NCI-H460 (cell line): Measurements from ENCODE around the gene SLC9A9. TPM values are rescaled to one million over a fixed set of nuclear protein-coding genes. Genes with fewer than 3 reads are reported as not detected.

Source experiments
- DNase-seq: peaks from one replicate; pipeline ENCODE4 v3.0.0-alpha.2; 2016; ENCODE audit warnings: low read depth; ENCODE audit errors: extremely low read depth
- total RNA-seq: library from RNA; depleted of rRNA; stranded (reverse); fragments of >200 nt; shearing (Covaris generic); gene quantifications from 2 replicates; pipeline ENCODE4 v1.2.3, GENCODE V29; 2014

The SLC9A9 gene
- total RNA-seq, 1 experiment from 2014 or later: 1.1 TPM

DNA sequence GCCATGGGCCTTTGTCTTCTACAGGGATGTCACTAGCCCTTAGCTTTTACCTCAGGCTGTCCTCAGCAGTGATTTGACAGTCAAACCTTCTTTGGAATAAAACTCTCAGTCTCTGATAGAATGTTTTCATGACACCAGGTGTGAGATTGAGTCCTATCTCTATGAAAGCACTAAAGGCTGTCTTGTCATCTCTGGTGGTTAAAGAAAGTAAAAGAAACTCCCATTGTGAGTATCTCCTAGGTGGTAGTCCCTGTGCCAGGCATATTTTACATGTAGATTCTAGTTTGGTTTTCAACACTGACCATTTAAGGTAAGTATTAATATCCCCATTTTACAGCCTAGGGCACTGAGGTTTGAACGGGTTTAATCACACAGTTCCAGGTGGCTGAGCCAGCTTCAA is 368.5 kb downstream of the SLC9A9 start:
- DNase-seq: no peak

GRCh38 chr3:143478115-143478693 is 370.1 kb downstream of the SLC9A9 start:
- DNase-seq: no peak

- DNase-seq: no peak
Measured at GRCh38 chr3:143476965-143477640, 371.2 kb downstream of the SLC9A9 start.

GRCh38 chr3:143475981-143476380 is 372.3 kb downstream of the SLC9A9 start:
- no peak for DNase-seq

DNA sequence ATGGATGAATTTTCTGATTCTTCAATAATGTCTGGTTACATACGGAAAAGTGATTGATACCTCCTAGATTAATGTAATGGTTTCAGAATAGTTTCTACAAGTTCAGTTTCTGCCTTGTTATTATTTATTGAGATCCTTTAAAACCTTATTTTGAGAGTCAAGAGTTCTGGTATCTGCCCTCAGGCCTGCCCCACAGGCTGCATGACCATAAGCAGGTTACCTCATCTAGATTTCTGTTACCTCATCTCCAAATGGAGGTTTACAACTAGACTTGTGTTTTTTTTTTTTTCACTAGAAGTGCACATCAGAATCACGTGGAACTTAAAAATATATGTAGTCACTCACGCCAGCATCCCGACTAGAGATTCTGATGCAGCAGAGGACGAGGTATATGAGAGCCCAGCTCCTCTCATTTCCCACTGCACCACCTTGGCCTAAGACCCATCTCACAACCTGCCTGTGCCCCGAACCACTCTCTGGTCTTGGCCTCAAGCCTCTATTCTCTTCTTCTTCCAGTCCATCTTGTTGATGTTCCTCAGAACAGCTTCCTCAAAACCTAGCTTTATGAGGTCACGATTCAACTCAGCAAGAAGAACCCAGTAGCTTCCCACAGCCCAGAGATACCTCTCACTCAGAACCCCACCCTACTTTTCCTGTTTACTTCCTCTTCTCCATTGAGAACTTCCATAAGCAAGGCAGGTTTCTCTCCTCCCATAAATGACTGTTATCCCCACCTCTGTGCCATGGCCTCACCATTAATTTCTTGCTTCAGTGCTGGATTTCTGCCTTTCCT is 375.3 kb downstream of the SLC9A9 start:
- no peak for DNase-seq

GRCh38 chr3:143471705-143472104 is 376.6 kb downstream of the SLC9A9 start:
- no peak for DNase-seq

GRCh38 chr3:143469159-143469558 is 379.1 kb downstream of the SLC9A9 start:
- DNase-seq: no peak

DNA sequence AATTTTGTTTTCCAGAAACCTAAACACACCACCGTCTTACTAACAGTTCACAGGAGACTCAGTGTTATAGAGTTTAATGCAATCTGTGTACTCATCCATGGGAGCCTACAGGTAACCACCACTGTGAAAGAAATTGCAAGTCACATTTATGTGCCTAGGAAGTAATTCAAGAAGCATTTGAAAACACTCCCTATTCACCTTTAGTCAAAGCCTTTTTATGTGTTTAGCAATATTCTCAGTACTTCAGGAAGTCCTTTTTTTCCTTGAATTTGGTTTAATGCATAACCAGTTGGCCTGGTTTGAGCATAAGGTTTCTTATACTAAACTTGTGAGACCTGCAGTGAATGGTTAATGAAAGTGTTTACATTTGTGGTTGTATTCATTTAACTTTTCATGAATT is 382.6 kb downstream of the SLC9A9 start:
- DNase-seq: no peak

DNA sequence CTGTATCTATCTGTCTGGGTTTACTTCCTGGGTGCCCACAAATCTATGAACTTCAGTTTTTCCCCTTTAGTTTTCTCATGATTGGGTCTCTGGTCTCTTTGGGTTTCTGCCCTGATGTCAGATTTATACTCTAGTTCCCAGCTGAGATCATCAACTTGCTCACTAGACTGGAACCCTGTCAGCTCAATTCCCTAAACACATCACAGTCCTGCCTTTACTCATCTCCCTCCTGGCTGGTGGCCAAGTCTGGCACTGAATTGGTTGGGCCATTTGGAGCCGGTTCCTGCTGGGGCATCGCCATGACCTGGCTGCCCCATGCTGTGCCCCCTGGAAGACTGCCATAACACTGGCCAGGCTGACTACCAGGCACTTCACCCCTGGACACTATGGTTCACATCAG is 383.4 kb downstream of the SLC9A9 start:
- no peak for DNase-seq

GRCh38 chr3:143455480-143455879 is 392.8 kb downstream of the SLC9A9 start:
- no peak for DNase-seq

DNA sequence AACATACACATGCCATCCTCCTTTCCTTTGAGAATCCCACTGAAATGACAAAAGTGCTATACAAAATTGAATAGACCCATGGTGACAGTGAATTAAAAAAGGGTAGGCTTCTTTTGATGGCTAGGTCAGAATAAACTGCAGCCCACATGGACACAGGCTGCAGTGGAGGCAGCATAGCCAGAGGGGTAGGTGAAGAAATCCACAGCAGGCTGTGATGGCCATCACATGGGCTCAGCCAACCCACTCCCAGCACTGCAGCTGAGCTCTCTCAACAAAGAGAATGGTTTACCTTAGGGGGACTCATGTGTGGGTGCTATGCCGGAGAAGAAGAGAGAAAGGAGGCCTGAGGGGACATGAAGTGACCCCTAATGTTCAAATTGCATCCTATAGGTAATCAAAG is 397.6 kb downstream of the SLC9A9 start:
- no peak for DNase-seq

DNA sequence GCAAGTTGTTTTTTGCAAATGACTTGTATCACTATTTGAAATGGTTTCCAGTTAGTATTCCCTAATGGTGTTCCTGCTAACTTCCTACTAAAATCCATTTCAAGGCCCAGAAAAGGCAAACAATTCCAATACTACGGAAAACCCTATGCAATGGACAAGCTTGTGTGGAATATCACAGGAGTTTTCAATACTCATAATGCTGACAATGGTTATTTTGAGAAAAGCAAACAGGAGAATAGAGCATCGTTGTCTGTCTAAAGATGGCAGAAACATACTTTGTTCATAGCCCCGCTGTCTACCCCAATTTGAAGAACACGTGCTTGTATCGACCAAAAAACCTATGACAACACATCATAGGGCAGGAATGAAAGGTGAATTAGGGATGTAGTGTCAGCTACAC is 400.8 kb downstream of the SLC9A9 start:
- DNase-seq: no peak

GRCh38 chr3:143445118-143445517 is 403.1 kb downstream of the SLC9A9 start:
- DNase-seq: no peak

DNA sequence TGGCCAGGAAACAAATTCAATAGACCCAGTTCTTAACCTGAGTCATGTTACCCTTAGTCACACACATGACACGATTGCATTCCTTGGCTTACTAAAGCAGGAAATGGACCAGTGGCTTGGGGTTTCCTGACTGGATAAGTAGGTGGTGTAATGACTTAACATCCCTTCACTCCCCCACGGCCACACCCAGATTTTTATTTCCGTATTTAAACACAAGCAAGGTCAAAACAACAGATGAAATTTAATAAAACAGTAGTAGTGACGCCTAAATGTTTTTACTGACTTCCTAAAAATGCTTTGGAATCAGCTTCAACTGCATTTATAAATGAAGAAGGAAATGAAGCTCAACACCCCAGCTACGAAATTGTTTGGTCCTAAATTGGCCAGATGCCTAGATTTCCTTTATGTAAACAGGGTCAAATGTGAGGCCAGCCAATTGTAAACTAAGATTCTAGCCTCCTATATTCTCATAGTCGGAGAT is 404.4 kb downstream of the SLC9A9 start:
- DNase-seq: peak; percentile 76

DNA sequence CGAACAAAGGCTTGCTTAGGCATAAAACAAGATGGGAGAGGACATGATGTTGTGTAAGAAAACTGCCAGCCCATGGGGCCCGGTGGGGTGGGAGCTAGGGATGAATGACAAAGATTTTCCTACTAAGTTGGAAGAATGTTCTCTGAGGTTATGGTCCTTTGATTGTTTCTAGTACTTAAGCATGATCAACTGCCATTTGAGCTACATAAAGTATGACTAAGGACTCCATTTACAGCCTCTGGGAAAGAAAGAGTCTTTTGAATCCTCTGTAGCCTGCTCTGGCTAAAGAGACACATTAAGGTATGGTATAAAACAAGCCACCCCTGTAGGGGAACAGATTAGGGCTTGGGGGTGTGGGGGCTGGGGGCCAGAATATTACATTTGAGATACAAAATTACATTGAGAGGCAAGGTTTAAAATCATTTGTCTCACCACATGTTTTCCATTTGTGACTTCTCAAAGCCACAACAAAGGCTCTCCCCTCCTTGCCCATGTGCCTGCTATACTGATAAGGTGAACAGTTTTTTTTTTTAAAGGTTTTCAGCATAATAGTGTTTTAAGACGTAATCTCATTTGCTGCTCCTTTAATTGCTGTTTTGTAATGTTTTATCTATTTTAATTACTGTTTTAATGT is 405.3 kb downstream of the SLC9A9 start:
- DNase-seq: no peak

GRCh38 chr3:143441516-143442171 is 406.6 kb downstream of the SLC9A9 start:
- DNase-seq: no peak

DNA sequence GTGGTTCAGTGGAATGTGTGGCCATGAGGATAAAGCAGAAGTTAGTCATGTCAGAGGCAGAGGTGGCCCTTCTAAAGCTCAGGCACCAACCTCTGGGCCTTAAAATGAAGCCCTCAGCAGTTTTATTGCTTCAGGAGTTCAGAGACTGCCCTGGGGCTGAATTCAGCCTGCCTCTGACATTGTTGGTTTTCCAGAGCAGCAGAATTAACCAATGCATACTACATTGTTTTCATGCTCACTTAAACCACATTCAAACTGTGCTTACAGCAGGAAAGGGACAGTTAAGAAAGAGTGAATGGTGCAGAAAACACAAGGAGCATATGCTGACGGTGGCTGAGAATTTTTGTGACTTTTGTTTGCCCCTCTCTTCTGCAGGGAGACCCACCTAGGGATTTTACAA is 408.5 kb downstream of the SLC9A9 start:
- DNase-seq: no peak

GRCh38 chr3:143437405-143437804 is 410.9 kb downstream of the SLC9A9 start:
- no peak for DNase-seq

DNA sequence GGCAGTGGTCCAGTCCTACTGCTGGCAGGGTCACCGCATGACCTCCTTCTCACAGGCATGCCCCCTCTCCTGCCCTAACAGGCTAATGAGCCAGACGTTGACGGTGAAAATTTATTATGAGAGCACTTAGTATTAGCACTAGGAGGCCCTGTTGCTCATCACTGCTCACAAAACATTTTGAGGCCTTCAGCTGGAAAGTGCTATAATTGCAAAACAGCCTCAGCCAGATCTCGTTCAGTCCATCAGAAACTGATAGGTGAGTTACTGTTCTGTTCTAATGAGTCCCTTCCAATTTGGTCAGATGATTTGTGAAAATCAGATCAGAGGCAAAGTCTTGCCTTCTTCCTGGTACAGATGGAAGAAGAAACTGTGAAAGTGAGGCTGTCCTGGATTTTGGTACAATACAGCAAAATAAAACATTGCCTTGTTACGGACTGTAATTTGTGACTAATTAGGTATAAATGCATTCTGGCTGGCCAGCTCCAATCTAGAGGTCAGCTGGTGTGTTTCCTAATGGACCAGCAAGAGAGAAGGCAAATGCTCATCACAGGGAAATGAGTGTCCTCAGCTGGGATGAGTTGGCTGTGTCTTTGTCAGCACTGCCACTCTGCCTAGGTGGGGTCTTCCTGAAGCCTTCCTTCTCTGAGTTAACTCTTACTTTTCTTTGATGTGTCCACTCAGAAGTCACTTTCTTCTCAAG is 411.9 kb downstream of the SLC9A9 start:
- no peak for DNase-seq

- DNase-seq: peak; percentile 5
Measured at GRCh38 chr3:143433787-143434378, 414.4 kb downstream of the SLC9A9 start.
